ENCODE data around the gene OTOP3.

The OTOP3 gene

GRCh38 chr17:74995847-74996246 lies 60.1 kb downstream of the OTOP3 start:
- H3K9ac ChIP-seq (ENCODE audit: low read length) = no peak overlapping the region
- no peak overlapping the region for H3K27ac ChIP-seq (ENCODE audit: low read depth, low read length)
- H2AFZ ChIP-seq (ENCODE audit: low read depth, low read length, severe bottlenecking) = no peak overlapping the region
- H3F3A ChIP-seq (ENCODE audit: insufficient read depth) = no peaks in the 10 kb centered on the region
- no peaks in the 10 kb centered on the region for H3K9me2 ChIP-seq (replicated peaks; ENCODE audit: insufficient read depth, low read length)
- H3K4me3 ChIP-seq (ENCODE audit: insufficient read depth, low read length, poor library complexity, severe bottlenecking) = no peak overlapping the region
- no peak for TF ChIP-seq EZH2phosphoT487 (conservative IDR thresholded peaks at IDR 0.05; ENCODE audit: low read length)
- no peaks in the 10 kb centered on the region for H3K36me3 ChIP-seq (ENCODE audit: low read length)
- H3K9me3 ChIP-seq (ENCODE audit: insufficient read depth, low read length) = no peaks in the 10 kb centered on the region
- no peaks in the 10 kb centered on the region for H3K27me3 ChIP-seq (ENCODE audit: low read length)
- H4K20me1 ChIP-seq (ENCODE audit: low read depth, low read length) = no peaks in the 10 kb centered on the region
- H3K79me2 ChIP-seq (ENCODE audit: insufficient read depth, low read length) = no peaks in the 10 kb centered on the region
- no peak overlapping the region for H3K4me2 ChIP-seq (ENCODE audit: low read depth, low read length, poor library complexity, severe bottlenecking)

GRCh38 chr17:74998783-74999182 lies 63.1 kb downstream of the OTOP3 start:
- H3F3A ChIP-seq (ENCODE audit: insufficient read depth) = no peaks in the 10 kb centered on the region
- no peaks in the 10 kb centered on the region for H3K36me3 ChIP-seq (ENCODE audit: low read length)
- no peak for TF ChIP-seq CTCF (IDR thresholded peaks at IDR 0.05; ENCODE audit: insufficient read depth, low read length, poor library complexity, severe bottlenecking)
- no peak for TF ChIP-seq EZH2phosphoT487 (conservative IDR thresholded peaks at IDR 0.05; ENCODE audit: low read length)
- no peak overlapping the region for H3K4me3 ChIP-seq (ENCODE audit: insufficient read depth, low read length, poor library complexity, severe bottlenecking)
- no peaks in the 10 kb centered on the region for H3K9me3 ChIP-seq (ENCODE audit: insufficient read depth, low read length)
- no peak overlapping the region for H3K4me2 ChIP-seq (ENCODE audit: low read depth, low read length, poor library complexity, severe bottlenecking)
- no peaks in the 10 kb centered on the region for H3K79me2 ChIP-seq (ENCODE audit: insufficient read depth, low read length)
- H4K20me1 ChIP-seq (ENCODE audit: low read depth, low read length) = no peaks in the 10 kb centered on the region
- no peak overlapping the region for H2AFZ ChIP-seq (ENCODE audit: low read depth, low read length, severe bottlenecking)
- H3K27me3 ChIP-seq (ENCODE audit: low read length) = no peaks in the 10 kb centered on the region
- H3K9me2 ChIP-seq (replicated peaks; ENCODE audit: insufficient read depth, low read length) = no peaks in the 10 kb centered on the region
- no peak overlapping the region for H3K27ac ChIP-seq (ENCODE audit: low read depth, low read length)
- no peak overlapping the region for H3K9ac ChIP-seq (ENCODE audit: low read length)

- no peak overlapping the region for H3K4me2 ChIP-seq (ENCODE audit: low read depth, low read length, poor library complexity, severe bottlenecking)
- H3K9me3 ChIP-seq (ENCODE audit: insufficient read depth, low read length) = no peaks in the 10 kb centered on the region
- H3K36me3 ChIP-seq (ENCODE audit: low read length) = no peaks in the 10 kb centered on the region
- H3K79me2 ChIP-seq (ENCODE audit: insufficient read depth, low read length) = no peaks in the 10 kb centered on the region
- H3K9ac ChIP-seq (ENCODE audit: low read length) = no peak overlapping the region
- no peak overlapping the region for H3K4me3 ChIP-seq (ENCODE audit: insufficient read depth, low read length, poor library complexity, severe bottlenecking)
- no peaks in the 10 kb centered on the region for H3F3A ChIP-seq (ENCODE audit: insufficient read depth)
- TF ChIP-seq EZH2phosphoT487 (conservative IDR thresholded peaks at IDR 0.05; ENCODE audit: low read length) (no peak), CTCF (IDR thresholded peaks at IDR 0.05; ENCODE audit: insufficient read depth, low read length, poor library complexity, severe bottlenecking) (no peak)
- H2AFZ ChIP-seq (ENCODE audit: low read depth, low read length, severe bottlenecking) = no peak overlapping the region
- no peaks in the 10 kb centered on the region for H3K27me3 ChIP-seq (ENCODE audit: low read length)
- H4K20me1 ChIP-seq (ENCODE audit: low read depth, low read length) = no peaks in the 10 kb centered on the region
- H3K9me2 ChIP-seq (replicated peaks; ENCODE audit: insufficient read depth, low read length) = no peaks in the 10 kb centered on the region
- H3K27ac ChIP-seq (ENCODE audit: low read depth, low read length) = no peak overlapping the region
These were observed 63.8 kb downstream of the OTOP3 start for GRCh38 chr17:74999523-74999922.

Data from SU-DHL-6 (cell line).